ENCODE results near the gene DCUN1D2. TPM values are rescaled to one million over a fixed set of nuclear protein-coding genes. Genes with fewer than 3 reads are reported as not detected.

Gene DCUN1D2
- 23.0 TPM for total RNA-seq
- 10 to 100 TPM in 1 of 4 donors, 1 to 10 TPM in 3; 6.8 to 10.2 (median 9.2) TPM for polyA plus RNA-seq

DNA sequence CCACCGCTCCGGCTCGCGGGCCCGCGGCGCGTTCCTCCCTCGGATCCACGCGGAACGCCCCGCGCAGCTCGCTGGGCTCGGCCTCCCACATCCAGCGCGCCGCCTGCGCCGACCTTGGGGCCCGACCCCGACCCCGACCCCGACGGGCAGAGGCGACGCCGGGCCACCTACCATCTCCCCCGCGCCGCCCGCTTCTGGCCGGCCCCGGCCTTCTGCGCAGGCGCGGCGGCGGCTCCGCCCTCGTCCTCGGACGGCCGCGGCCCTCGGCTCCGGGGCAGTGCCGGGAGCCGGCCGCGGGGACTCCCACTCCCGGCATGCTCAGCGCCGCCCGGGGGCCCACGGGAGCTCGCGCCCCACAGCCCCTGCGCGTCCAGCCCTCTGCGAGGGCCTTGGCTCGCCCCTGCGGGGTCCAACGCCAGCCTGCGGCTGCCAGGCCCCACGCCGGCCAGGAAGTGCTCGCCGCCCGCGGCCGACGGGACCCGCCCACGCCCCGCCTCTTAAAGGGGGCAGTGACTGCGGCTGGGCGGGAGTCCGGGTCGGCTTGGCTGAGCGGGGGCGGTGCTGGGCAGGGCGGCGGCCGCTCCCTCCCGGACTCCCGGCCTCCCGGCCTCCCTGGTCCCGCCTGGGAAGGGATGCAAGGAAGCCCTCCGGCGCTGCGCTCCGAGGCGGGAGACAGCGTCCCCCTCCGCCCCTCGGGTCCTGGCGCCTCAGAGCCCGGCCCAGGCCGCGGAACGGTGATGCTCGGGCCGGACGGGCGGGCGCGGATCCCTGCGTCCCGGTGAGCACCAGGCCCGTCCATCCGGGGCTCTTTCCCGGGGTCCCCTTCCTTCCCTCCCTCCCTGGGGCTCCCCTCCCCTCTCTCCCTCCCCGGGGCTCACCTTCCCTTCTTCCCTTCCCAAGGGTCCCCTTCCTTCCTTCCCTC, at the start of gene DCUN1D2:
TSS of gene DCUN1D2 (minus strand) at position 216 of the 922 bp plus-strand sequence. CDS start at position 174, 42 bp downstream.
- Mint-ChIP-seq H3K27ac (peak within 1 kb of the TSS; percentile 83 to 87 (median 85)), H3K4me3 (peak within 1 kb of the TSS; percentile 92 to 98 (median 94)), H3K9me3 (no peaks in the 10 kb centered on the region), H3K4me1 (peaks cover 28 to 77% (median 58%) of the 10 kb centered on the region in 4 donors), H3K36me3 (peaks cover 5% of the 10 kb centered on the region), H3K27me3 (no peaks in the 10 kb centered on the region)
- ATAC-seq (ENCODE audit: low read depth in 2 of 2) (peak; percentile 70 to 78), DNase-seq (peak; percentile 71 to 83 (median 73))
- peaks cover 4% of the 10 kb centered on the region for H3K36me3 ChIP-seq (ENCODE audit: control insufficient read depth, insufficient read depth, low read length)
- H3K27me3 ChIP-seq (ENCODE audit: control insufficient read depth, insufficient read depth, low read length), result no peaks in the 10 kb centered on the region
- H3K4me3 ChIP-seq (ENCODE audit: low read depth, low read length), result peak within 1 kb of the TSS; percentile 75
- peaks cover 29% of the 10 kb centered on the region for H3K4me1 ChIP-seq (ENCODE audit: control insufficient read depth, insufficient read depth, low read length, poor library complexity, severe bottlenecking)
- no peaks in the 10 kb centered on the region for H3K9me3 ChIP-seq (ENCODE audit: control insufficient read depth in 2 of 2, low read length in 2 of 2)
- H3K27ac ChIP-seq (ENCODE audit: insufficient read depth, low read length, poor library complexity, severe bottlenecking), result peak within 1 kb of the TSS; percentile 62

DNA sequence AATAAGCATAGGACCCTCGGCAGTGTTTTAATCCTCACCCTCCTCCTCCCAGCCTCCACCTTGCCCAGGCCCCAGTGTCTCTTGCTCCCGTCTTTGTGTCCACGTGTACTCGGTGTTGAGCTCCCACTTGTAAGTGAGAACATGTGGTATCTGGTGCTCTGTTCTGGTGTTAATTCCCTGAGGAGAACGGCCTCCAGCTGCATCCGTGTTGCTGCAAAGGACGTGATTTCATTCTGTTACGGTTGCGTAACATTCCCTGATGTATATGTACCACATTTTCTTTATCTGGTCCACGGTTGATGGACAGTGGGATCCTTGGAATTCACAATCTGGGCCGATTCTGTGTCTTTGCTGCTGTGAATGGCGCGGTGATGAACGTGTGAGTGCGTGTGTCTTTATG, 49.3 kb upstream of the DCUN1D2 start:
- H3K27ac Mint-ChIP-seq, result peak overlapping the region in 1 of 3 donors; percentile 42

DNA sequence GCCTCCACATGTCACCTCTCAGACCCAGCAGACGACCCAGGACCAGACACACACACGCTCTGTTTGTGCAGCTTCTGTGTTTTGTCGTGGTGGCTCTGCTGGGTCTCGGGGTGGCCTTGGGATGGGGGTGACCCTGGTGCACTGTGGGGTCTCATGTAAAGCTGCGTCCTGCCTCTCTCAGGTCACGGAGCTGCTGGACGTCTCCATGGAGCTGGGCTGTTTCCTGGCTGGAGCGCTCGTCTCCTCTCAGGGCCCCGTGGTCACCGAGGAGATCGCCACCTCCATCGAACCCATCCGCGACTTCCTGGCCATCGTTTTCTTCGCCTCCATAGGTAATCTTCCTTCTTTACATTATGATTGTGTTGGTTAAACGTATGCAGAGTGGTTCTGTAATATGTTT, 48.7 kb upstream of the DCUN1D2 start:
- DNase-seq (no peak), ATAC-seq (ENCODE audit: low read depth in 2 of 2) (no peak)
- Mint-ChIP-seq H3K27ac (no peak overlapping the region), H3K4me1 (peaks cover 0 to 5% (median 2%) of the 10 kb centered on the region in 4 donors), H3K4me3 (no peak overlapping the region), H3K9me3 (peaks cover 0 to 6% (median 0%) of the 10 kb centered on the region in 7 donors), H3K36me3 (peaks cover 47% of the 10 kb centered on the region), H3K27me3 (no peaks in the 10 kb centered on the region)
- H3K36me3 ChIP-seq (ENCODE audit: control insufficient read depth, insufficient read depth, low read length), result peaks cover 13% of the 10 kb centered on the region
- no peak overlapping the region for H3K4me3 ChIP-seq (ENCODE audit: low read depth, low read length)
- no peak overlapping the region for H3K27ac ChIP-seq (ENCODE audit: insufficient read depth, low read length, poor library complexity, severe bottlenecking)
- H3K4me1 ChIP-seq (ENCODE audit: control insufficient read depth, insufficient read depth, low read length, poor library complexity, severe bottlenecking), result no peaks in the 10 kb centered on the region
- H3K27me3 ChIP-seq (ENCODE audit: control insufficient read depth, insufficient read depth, low read length), result no peaks in the 10 kb centered on the region
- H3K9me3 ChIP-seq (ENCODE audit: control insufficient read depth in 2 of 2, low read length in 2 of 2), result peaks cover 0 to 2% of the 10 kb centered on the region in 2 experiments

More for the DNA sequence above, 49.3 kb upstream of the DCUN1D2 start:
- ATAC-seq (ENCODE audit: low read depth in 2 of 2) (no peak), DNase-seq (no peak)
- Mint-ChIP-seq H3K27me3 (no peaks in the 10 kb centered on the region), H3K9me3 (peaks cover 0 to 6% (median 0%) of the 10 kb centered on the region in 7 donors), H3K36me3 (peaks cover 47% of the 10 kb centered on the region), H3K4me3 (no peak overlapping the region), H3K4me1 (peaks cover 0 to 5% (median 2%) of the 10 kb centered on the region in 4 donors)
- no peak overlapping the region for H3K4me3 ChIP-seq (ENCODE audit: low read depth, low read length)
- no peaks in the 10 kb centered on the region for H3K27me3 ChIP-seq (ENCODE audit: control insufficient read depth, insufficient read depth, low read length)
- H3K9me3 ChIP-seq (ENCODE audit: control insufficient read depth in 2 of 2, low read length in 2 of 2), result peaks cover 0 to 2% of the 10 kb centered on the region in 2 experiments
- no peak overlapping the region for H3K27ac ChIP-seq (ENCODE audit: insufficient read depth, low read length, poor library complexity, severe bottlenecking)
- H3K36me3 ChIP-seq (ENCODE audit: control insufficient read depth, insufficient read depth, low read length), result peaks cover 13% of the 10 kb centered on the region
- no peaks in the 10 kb centered on the region for H3K4me1 ChIP-seq (ENCODE audit: control insufficient read depth, insufficient read depth, low read length, poor library complexity, severe bottlenecking)

DNA sequence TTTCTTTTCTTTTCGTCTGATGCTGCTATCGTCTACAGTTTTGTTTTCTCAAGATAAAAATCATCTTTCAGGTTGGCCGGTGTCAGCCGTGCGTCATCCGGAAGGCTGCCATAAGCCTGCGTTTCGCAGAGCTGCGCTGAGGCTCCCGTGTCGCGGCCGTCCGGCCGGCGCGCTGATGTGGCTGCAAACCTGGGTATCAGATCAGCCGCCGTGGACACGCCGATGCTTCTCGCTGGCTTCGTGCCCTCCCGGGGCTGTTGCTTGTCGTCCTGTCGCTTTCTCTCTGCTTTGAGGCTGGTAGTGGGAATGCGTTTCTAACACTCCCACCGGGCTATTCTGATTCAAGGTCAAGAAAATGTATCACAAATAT, 48.2 kb upstream of the DCUN1D2 start:
- Mint-ChIP-seq H3K36me3 (peaks cover 48% of the 10 kb centered on the region), H3K4me1 (peaks cover 0 to 5% (median 1%) of the 10 kb centered on the region in 4 donors), H3K4me3 (no peak overlapping the region), H3K27me3 (no peaks in the 10 kb centered on the region), H3K27ac (no peak overlapping the region), H3K9me3 (peaks cover 0 to 6% (median 0%) of the 10 kb centered on the region in 7 donors)
- no peak for DNase-seq
- Histone ChIP-seq H3K9me3 (ENCODE audit: control insufficient read depth in 2 of 2, low read length in 2 of 2) (peaks cover 0 to 2% of the 10 kb centered on the region in 2 experiments), H3K27me3 (ENCODE audit: control insufficient read depth, insufficient read depth, low read length) (no peaks in the 10 kb centered on the region), H3K4me3 (ENCODE audit: low read depth, low read length) (no peak overlapping the region), H3K4me1 (ENCODE audit: control insufficient read depth, insufficient read depth, low read length, poor library complexity, severe bottlenecking) (no peaks in the 10 kb centered on the region), H3K27ac (ENCODE audit: insufficient read depth, low read length, poor library complexity, severe bottlenecking) (no peak overlapping the region), H3K36me3 (ENCODE audit: control insufficient read depth, insufficient read depth, low read length) (peaks cover 16% of the 10 kb centered on the region)
- no peak for ATAC-seq (ENCODE audit: low read depth in 2 of 2)

DNA sequence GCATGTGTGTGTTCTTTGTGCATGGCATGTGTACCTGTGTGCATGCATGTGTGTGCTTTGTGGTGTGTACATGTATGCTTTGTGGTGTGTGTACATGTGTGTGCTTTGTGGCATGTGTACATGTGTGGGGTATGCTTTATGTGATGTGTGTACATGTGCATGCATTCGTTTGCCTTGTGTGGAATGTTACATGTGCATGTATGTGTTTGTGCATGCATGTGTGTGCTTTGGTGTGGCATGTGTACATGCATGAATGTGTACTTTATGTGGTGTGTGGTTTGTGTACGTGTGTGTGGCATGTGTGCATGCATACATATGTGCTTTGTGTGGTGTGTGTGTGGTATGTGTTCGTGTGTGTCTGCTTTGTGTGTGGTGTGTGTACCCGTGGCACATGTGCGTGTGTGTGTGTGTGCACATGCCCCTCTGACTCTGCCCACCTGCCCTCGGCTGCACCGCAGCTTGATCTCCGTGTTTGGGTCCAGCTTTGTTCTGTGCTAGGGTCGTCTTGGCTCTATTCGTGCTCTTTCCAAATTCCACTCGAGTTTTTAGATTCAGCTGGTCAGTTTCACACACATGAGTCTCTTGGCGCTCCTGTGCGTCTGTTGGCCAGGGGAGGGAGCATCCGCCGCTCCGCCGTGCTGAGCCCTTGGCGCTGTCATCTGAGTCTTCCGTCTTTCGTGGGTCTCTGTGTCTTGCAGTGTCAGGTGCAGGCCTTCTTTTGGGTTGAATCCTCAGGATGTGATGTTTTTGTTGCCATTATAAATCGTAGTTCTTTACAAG, 47.6 kb upstream of the DCUN1D2 start:
- Histone ChIP-seq H3K36me3 (ENCODE audit: control insufficient read depth, insufficient read depth, low read length) (peaks cover 16% of the 10 kb centered on the region), H3K4me3 (ENCODE audit: low read depth, low read length) (no peak overlapping the region), H3K27me3 (ENCODE audit: control insufficient read depth, insufficient read depth, low read length) (no peaks in the 10 kb centered on the region), H3K4me1 (ENCODE audit: control insufficient read depth, insufficient read depth, low read length, poor library complexity, severe bottlenecking) (no peaks in the 10 kb centered on the region), H3K9me3 (ENCODE audit: control insufficient read depth in 2 of 2, low read length in 2 of 2) (peaks cover 0 to 2% of the 10 kb centered on the region in 2 experiments), H3K27ac (ENCODE audit: insufficient read depth, low read length, poor library complexity, severe bottlenecking) (no peak overlapping the region)
- DNase-seq (no peak), ATAC-seq (ENCODE audit: low read depth in 2 of 2) (no peak)
- H3K4me1 Mint-ChIP-seq, result peaks cover 0 to 2% (median 0%) of the 10 kb centered on the region in 4 donors
- peak overlapping the region in 2 of 3 donors; percentile 53 to 62 for H3K27ac Mint-ChIP-seq
- H3K4me3 Mint-ChIP-seq, result no peak overlapping the region
- peaks cover 0 to 6% (median 0%) of the 10 kb centered on the region in 7 donors for H3K9me3 Mint-ChIP-seq
- peaks cover 45% of the 10 kb centered on the region for H3K36me3 Mint-ChIP-seq
- H3K27me3 Mint-ChIP-seq, result no peaks in the 10 kb centered on the region

DNA sequence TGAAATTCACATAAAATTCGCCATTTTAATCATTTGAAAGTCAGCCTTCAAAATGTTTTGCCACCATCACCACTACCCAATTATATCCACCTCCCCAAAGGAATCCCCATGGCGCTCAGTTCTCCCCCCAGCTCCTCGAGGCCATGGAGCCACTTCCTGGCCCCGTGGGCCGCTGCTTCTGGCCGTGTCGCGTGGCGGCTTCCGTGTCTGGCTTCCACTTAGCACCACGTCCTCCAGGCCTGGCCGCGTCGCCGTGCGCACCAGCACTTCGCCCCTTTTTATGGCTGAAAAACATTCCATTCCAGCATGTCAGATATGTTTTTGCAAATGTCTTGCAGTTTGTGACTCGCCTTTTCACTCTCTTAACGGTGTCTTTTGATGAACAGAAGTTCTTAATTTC, 46.7 kb upstream of the DCUN1D2 start:
- peaks cover 0 to 2% of the 10 kb centered on the region in 2 experiments for H3K9me3 ChIP-seq (ENCODE audit: control insufficient read depth in 2 of 2, low read length in 2 of 2)
- Mint-ChIP-seq H3K27ac (peak overlapping the region in 1 of 3 donors; percentile 62), H3K27me3 (no peaks in the 10 kb centered on the region), H3K4me3 (no peak overlapping the region), H3K9me3 (peaks cover 0 to 6% (median 0%) of the 10 kb centered on the region in 7 donors), H3K36me3 (peaks cover 45% of the 10 kb centered on the region), H3K4me1 (peaks cover 0 to 2% (median 0%) of the 10 kb centered on the region in 4 donors)
- peaks cover 16% of the 10 kb centered on the region for H3K36me3 ChIP-seq (ENCODE audit: control insufficient read depth, insufficient read depth, low read length)
- H3K27ac ChIP-seq (ENCODE audit: insufficient read depth, low read length, poor library complexity, severe bottlenecking), result no peak overlapping the region
- no peak for DNase-seq
- no peak overlapping the region for H3K4me3 ChIP-seq (ENCODE audit: low read depth, low read length)
- H3K4me1 ChIP-seq (ENCODE audit: control insufficient read depth, insufficient read depth, low read length, poor library complexity, severe bottlenecking), result no peaks in the 10 kb centered on the region
- ATAC-seq (ENCODE audit: low read depth in 2 of 2), result no peak
- H3K27me3 ChIP-seq (ENCODE audit: control insufficient read depth, insufficient read depth, low read length), result no peaks in the 10 kb centered on the region

DNA sequence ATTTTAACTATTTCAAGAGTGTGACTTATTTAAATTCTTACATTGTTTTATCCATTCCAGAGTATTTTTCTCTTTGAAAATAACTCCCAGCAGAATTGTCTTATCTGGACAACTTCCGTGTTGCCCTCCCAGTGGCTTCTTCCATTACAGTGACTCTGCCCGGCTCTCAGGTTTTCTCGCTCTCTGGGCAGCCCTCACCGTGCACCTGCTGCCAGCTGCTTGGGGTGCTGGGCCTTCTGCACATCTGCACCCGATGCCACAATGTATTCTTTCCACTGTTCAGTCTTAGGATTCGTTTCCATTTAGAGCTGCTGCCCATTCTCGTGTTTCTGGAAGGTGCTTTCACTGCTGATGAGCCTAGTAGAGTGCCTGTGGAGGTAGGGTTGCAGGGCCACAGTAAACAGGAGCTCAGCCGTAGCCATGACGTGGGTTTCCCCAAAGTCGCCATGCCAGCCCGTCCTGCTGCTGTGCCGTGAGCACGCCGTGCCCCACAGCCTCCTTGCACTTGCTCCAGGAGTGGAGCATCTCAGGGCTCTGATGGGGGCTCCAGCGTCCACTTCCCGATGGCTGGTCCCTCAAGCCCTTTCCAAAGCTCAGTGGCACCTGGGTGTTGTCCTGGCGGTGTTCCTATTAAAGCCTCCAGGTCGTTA, 46.1 kb upstream of the DCUN1D2 start:
- ATAC-seq (ENCODE audit: low read depth in 2 of 2) (no peak), DNase-seq (no peak)
- H3K36me3 ChIP-seq (ENCODE audit: control insufficient read depth, insufficient read depth, low read length), result peaks cover 18% of the 10 kb centered on the region
- H3K4me3 ChIP-seq (ENCODE audit: low read depth, low read length), result no peak overlapping the region
- Mint-ChIP-seq H3K4me3 (no peak overlapping the region), H3K9me3 (peaks cover 0 to 6% (median 0%) of the 10 kb centered on the region in 7 donors), H3K4me1 (peaks cover 0 to 2% (median 0%) of the 10 kb centered on the region in 4 donors), H3K36me3 (peaks cover 45% of the 10 kb centered on the region), H3K27me3 (no peaks in the 10 kb centered on the region), H3K27ac (peak overlapping the region in 1 of 3 donors; percentile 85)
- no peaks in the 10 kb centered on the region for H3K4me1 ChIP-seq (ENCODE audit: control insufficient read depth, insufficient read depth, low read length, poor library complexity, severe bottlenecking)
- H3K27ac ChIP-seq (ENCODE audit: insufficient read depth, low read length, poor library complexity, severe bottlenecking), result no peak overlapping the region
- H3K27me3 ChIP-seq (ENCODE audit: control insufficient read depth, insufficient read depth, low read length), result no peaks in the 10 kb centered on the region
- H3K9me3 ChIP-seq (ENCODE audit: control insufficient read depth in 2 of 2, low read length in 2 of 2), result peaks cover 0 to 2% of the 10 kb centered on the region in 2 experiments

Measured in CD4-positive, CD25-positive, alpha-beta regulatory T cell (primary cell).